DND-41 (cell line): ENCODE measurements around the gene HDAC7.

Experiments used
- ATAC-seq: fragments of 200-7000 bp; cut with Tn5 transposase; 3 replicates; pipeline ENCODE4 v1.9.1; 2021; ENCODE audit warnings: low read depth; ENCODE audit not compliant: insufficient read depth
- DNase-seq: peaks from one replicate; pipeline ENCODE4 v3.0.0-alpha.2; 2020
- H2AFZ ChIP-seq: 2 replicates; pipeline ENCODE4 v1.6.0; 2012; ENCODE audit warnings: low read depth, low read length
- H3K27ac ChIP-seq: 2 replicates; pipeline ENCODE4 v1.5.1; 2012; ENCODE audit warnings: low read length, inconsistent platforms
- H3K27me3 ChIP-seq: fragments of 200-600 bp; sonication (generic); 2 replicates; pipeline ENCODE4 v1.6.0; 2012; ENCODE audit warnings: low read length, mild to moderate bottlenecking, inconsistent platforms; ENCODE audit not compliant: insufficient read depth, poor library complexity
- H3K36me3 ChIP-seq: 2 replicates; pipeline ENCODE4 v1.5.1; 2012; ENCODE audit warnings: low read length, inconsistent platforms; ENCODE audit not compliant: insufficient read depth
- H3K4me1 ChIP-seq: 2 replicates; pipeline ENCODE4 v1.5.1; 2012; ENCODE audit warnings: mild to moderate bottlenecking, low read length; ENCODE audit not compliant: insufficient read depth
- H3K4me2 ChIP-seq: 2 replicates; pipeline ENCODE4 v1.6.0; 2012; ENCODE audit warnings: mild to moderate bottlenecking, moderate library complexity, low read length, inconsistent platforms; ENCODE audit not compliant: insufficient read depth
- H3K4me3 ChIP-seq, 2 experiments: fragments of 200-600 bp in 1 of 2; shearing (Covaris generic) in 1 of 2; 2 replicates each; pipeline ENCODE4 v1.5.1; 2012 to 2016; ENCODE audit warnings: inconsistent platforms in 2 of 2, low read length in 2 of 2, mild to moderate bottlenecking in 2 of 2, low read depth in 1 of 2, moderate library complexity in 1 of 2
- H3K79me2 ChIP-seq: 2 replicates; pipeline ENCODE4 v1.6.0; 2012; ENCODE audit warnings: low read length, inconsistent platforms; ENCODE audit not compliant: insufficient read depth
- H3K9ac ChIP-seq: 2 replicates; pipeline ENCODE4 v1.6.0; 2012; ENCODE audit warnings: low read depth, mild to moderate bottlenecking, inconsistent platforms, low read length, moderate library complexity
- H3K9me3 ChIP-seq: 2 replicates; pipeline ENCODE4 v1.5.1; 2012; ENCODE audit warnings: low read length, moderate library complexity, mild to moderate bottlenecking, inconsistent platforms; ENCODE audit not compliant: insufficient read depth, severe bottlenecking
- H4K20me1 ChIP-seq: 2 replicates; pipeline ENCODE4 v1.6.0; 2012; ENCODE audit warnings: low read length; ENCODE audit not compliant: insufficient read depth
- EZH2 ChIP-seq: IDR thresholded peaks from 3 replicates; pipeline ENCODE4 v1.6.1; 2012; ENCODE audit warnings: borderline replicate concordance, low read depth, mild to moderate bottlenecking, moderate library complexity, low read length, inconsistent platforms; ENCODE audit not compliant: severe bottlenecking
- TF ChIP-seq, protein P1 (sequence below): IDR thresholded peaks from 2 replicates; pipeline ENCODE4 v1.5.1; 2012; ENCODE audit warnings: borderline replicate concordance, low read length, moderate library complexity, mild to moderate bottlenecking; ENCODE audit not compliant: poor library complexity, severe bottlenecking; ENCODE audit errors: extremely low read depth

HDAC7 gene

DNA sequence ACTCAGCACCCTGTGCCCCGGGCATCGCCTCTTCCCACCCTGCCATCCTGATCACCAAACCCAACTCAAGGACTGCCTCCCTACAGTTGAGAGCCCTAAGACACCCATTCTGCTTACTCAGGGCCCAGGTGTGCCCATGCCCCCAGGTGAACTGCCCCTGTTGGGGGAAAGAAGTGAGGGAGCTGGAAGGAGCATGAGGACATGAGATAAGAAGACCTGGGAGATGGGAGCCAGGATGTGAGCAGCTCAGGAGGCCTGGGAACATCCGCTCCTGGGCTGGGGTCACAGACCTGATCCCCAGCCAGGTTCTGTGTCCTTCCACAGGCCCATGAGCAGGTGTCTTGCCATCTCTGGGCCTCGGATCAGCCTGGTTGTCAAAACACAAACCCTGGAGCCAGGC lies 67.6 kb downstream of the HDAC7 start:
- Histone ChIP-seq H4K20me1 (peaks cover 3% of the 10 kb centered on the region; the same call in 1 of the 2 replicates), H3K27ac (no peak overlapping the region), H3K4me3 (no peak overlapping the region), H3K4me2 (no peak overlapping the region), H3K9me3 (no peaks in the 10 kb centered on the region), H3K27me3 (peaks cover 3% of the 10 kb centered on the region), H3K4me1 (no peaks in the 10 kb centered on the region), H3K36me3 (no peaks in the 10 kb centered on the region), H2AFZ (no peak overlapping the region), H3K79me2 (no peaks in the 10 kb centered on the region), H3K9ac (no peak overlapping the region)
- no peak for DNase-seq
- ATAC-seq = no peak
- no peak for TF ChIP-seq EZH2
- TF ChIP-seq, protein P1, sequence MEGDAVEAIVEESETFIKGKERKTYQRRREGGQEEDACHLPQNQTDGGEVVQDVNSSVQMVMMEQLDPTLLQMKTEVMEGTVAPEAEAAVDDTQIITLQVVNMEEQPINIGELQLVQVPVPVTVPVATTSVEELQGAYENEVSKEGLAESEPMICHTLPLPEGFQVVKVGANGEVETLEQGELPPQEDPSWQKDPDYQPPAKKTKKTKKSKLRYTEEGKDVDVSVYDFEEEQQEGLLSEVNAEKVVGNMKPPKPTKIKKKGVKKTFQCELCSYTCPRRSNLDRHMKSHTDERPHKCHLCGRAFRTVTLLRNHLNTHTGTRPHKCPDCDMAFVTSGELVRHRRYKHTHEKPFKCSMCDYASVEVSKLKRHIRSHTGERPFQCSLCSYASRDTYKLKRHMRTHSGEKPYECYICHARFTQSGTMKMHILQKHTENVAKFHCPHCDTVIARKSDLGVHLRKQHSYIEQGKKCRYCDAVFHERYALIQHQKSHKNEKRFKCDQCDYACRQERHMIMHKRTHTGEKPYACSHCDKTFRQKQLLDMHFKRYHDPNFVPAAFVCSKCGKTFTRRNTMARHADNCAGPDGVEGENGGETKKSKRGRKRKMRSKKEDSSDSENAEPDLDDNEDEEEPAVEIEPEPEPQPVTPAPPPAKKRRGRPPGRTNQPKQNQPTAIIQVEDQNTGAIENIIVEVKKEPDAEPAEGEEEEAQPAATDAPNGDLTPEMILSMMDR = no peak

GRCh38 chr12:47751561-47751960 lies 68.1 kb downstream of the HDAC7 start:
- peaks cover 3% of the 10 kb centered on the region for H3K27me3 ChIP-seq

GRCh38 chr12:47750916-47751470 lies 68.7 kb downstream of the HDAC7 start:
- Histone ChIP-seq H4K20me1 (peaks cover 3% of the 10 kb centered on the region; the same call in 1 of the 2 replicates), H2AFZ (no peak overlapping the region), H3K36me3 (no peaks in the 10 kb centered on the region), H3K4me2 (no peak overlapping the region), H3K27me3 (peaks cover 3% of the 10 kb centered on the region), H3K4me1 (no peaks in the 10 kb centered on the region), H3K27ac (no peak overlapping the region), H3K4me3 (no peak overlapping the region), H3K9me3 (no peaks in the 10 kb centered on the region), H3K79me2 (no peaks in the 10 kb centered on the region), H3K9ac (no peak overlapping the region)
- DNase-seq = no peak
- TF ChIP-seq EZH2 = no peak
- TF ChIP-seq, protein P1 = no peak
- no peak for ATAC-seq

More at GRCh38 chr12:47751561-47751960, 68.1 kb downstream of the HDAC7 start:
- H3K9ac ChIP-seq = no peak overlapping the region
- no peaks in the 10 kb centered on the region for H3K4me1 ChIP-seq
- TF ChIP-seq EZH2 = no peak
- TF ChIP-seq, protein P1 = no peak
- no peak overlapping the region for H3K27ac ChIP-seq
- H4K20me1 ChIP-seq = peaks cover 3% of the 10 kb centered on the region; the same call in 1 of the 2 replicates
- no peaks in the 10 kb centered on the region for H3K36me3 ChIP-seq
- no peak overlapping the region for H3K4me2 ChIP-seq
- H3K79me2 ChIP-seq = no peaks in the 10 kb centered on the region
- H2AFZ ChIP-seq = no peak overlapping the region
- ATAC-seq (no peak), DNase-seq (no peak)
- no peaks in the 10 kb centered on the region for H3K9me3 ChIP-seq
- no peak overlapping the region for H3K4me3 ChIP-seq
